Astrocyte (in vitro differentiated cells and primary cell): Measurements from ENCODE around the gene ADH6.

Experiments
- CTCF ChIP-seq: IDR thresholded peaks from 2 replicates; pipeline ENCODE4 v1.5.1; 2011; ENCODE audit warnings: low read depth, mild to moderate bottlenecking, inconsistent platforms, low read length, moderate library complexity; ENCODE audit not compliant: insufficient read depth
- EZH2 ChIP-seq: IDR thresholded peaks from 2 replicates; pipeline ENCODE4 v1.6.1; 2012; ENCODE audit warnings: mild to moderate bottlenecking, low read length, inconsistent platforms; ENCODE audit not compliant: insufficient read depth

GRCh38 chr4:99166544-99166943 is 52.5 kb downstream of the ADH6 start:
- TF ChIP-seq CTCF (no peak), EZH2 (no peak)
